Stimulated activated CD4-positive, alpha-beta T cell treated with anti-CD3 and anti-CD28 coated beads, Interleukin-1b, Interleukin-23, amount 100 ng/mL, for 1 hour (primary cell): ENCODE measurements around the gene RBP5.

ENCODE experiments used
- DNase-seq, 2 donors: peaks; one replicate each; pipeline ENCODE4 v3.0.0-alpha.2; 2020; ENCODE audit warnings: low read depth in 2 of 2

Gene RBP5

DNA sequence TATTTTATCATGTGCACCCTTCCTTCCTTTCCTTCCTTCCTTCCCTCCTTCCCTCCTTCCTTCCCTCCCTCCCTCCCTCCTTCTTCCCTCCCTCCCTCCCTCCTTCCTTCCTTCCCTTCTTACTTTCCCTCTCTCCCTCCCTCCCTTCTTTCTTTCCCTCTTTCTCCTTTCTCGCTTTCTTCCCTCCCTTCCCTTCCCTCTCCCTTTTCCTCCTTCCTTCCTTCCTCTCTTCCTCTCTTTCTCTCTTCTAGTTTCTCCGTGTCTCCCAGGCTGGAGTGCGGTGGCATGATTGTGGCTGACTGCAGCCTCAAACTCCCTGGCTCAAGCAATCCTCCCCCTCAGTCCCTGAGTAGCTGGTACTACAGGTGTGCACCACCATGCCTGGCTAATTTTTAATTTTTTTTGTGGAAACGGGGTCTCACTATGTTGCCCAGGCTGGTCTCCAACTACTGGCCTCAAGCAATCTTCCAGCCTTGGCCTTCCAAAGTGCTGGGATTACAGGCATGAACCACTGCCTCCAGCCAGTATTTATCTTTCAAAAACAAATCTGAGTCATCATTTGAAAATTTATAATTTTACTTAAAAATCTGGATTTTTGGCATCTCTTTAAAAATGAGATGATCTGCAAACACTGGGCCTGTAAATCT is 27.5 kb downstream of the RBP5 start:
- DNase-seq = no peak

DNA sequence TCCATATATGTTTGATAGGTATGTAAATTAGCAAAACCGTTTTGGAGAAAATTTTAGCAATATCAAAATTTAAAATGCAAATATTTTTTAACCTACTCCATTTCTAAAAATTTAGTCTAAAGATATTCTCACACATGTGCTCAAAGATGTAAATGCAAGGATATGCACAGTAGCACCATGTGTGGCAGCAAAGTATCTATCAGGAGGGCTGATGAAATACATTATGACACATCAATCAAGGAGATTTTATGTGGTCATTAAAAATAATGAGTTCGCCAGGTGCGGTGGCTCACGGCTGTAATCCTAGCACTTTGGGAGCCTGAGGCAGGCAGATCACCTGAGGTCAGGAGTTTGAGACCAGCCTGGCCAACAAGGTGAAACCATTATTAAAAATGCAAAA is 28.4 kb downstream of the RBP5 start:
- DNase-seq = no peak

DNA sequence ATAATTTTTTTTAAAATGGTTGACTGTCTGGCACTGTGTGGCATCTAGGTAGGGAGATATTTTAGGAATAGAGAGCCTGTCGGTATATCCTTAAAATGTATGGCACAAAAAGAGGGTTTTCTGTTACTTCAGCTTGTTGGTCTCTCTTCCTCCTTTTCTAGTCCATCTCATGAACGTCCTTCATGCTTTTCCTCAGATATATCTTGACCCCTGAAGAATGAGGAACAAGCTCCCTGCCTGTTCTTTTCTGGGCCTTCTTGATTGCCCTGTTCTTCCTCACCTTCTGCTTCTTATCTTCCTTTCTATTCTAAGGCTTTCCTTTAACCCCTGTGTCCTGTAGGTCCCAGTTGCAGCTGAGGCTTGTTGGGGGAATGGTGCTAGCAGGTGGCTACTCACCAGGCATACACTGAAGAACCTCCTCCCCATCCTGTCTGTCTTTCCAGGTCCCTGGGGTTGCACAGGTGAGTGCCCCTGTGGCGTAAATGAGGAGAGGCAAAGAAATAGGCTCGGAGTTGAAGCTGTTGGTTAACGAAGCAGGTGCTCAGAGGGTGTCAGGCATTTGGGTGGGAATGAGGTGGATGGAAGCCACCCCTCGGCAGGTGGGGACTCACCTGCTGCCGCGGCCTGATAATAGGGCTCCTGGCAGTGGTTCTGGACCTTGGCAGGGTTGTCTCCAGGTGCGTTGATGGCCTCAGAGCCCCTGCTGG is 29.2 kb downstream of the RBP5 start:
- DNase-seq = no peak

DNA sequence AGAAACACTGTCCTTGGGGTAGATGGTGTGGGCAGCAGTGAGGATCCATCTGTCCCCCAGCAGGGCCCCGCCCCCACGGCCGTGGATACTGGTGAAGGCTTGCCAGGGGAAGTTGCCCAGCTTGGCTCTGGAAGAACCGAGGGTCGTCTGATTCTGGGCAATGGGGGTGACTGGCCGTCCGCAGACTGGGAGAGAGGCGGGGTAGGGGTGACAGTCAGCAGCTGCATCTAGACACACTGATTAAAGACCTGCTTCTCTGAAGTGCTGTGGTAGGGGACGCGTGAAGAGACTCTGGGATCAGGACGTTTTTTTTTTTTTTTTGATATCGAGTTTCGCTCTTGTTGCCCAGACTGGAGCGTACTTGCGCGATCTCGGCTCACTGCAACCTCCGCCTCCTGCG is 31.7 kb downstream of the RBP5 start:
- no peak for DNase-seq

DNA sequence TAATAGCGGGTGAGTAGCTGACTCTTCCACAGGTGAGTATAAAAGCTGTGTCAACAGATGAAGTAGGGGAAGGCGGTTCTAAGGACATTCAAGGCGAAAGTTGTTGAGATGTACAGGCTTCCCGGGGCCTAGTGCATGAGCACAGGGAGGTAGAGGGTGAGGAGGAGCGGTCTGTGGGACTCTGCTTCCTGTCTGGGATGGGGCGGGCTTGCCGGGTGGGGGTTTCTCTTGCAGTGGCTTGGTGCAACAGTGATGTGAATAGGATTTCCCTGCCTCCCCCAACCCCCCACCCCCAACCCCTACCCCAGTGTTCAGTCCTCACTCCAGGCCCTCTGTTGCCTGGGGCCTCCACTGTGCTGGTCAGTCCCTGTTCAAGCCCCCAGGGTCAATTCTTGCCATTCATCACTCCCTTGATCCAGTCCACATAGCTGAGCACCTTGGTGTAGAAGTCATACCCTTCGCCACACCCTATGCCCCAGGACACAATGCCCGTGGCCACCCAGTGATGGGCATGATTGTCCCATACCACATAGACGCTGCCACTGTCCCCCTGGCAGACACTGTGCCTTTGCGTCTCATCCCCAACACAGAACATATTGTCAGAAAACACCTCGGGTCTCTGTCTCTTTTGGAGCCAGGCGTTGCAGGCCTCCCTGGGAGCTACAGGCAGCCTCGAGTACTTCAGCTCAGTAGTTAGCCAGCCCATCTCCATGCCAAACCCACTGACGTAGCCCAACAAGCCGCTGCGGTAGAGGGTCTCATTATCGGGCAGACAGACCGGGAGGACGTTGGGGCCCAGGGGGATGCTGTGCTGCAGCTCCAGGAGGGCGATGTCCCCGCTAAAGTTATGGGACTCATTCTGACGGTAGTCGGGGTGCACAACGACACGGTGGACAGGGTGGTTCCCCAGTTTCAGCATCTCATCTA is 32.4 kb downstream of the RBP5 start:
- DNase-seq = no peak

DNA sequence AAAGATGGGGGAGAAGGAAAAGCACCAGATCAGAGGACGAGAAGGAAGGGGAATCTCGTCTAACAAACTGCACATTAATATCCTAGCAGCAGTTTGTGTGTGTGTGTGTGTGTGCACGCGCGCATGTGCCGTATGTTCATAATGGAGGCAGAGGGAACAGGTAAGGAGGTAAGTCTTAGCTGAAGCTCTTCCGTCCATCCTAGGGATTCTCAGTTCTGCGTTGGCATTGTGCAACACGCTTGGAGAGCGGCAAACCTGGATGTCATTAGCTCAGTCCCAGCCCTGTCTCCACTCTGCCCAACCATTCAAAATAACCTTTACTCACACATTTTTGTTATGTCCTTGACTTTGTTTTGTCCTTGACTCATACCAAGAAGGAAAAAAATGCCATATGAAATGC is 34.8 kb downstream of the RBP5 start:
- no peak for DNase-seq

DNA sequence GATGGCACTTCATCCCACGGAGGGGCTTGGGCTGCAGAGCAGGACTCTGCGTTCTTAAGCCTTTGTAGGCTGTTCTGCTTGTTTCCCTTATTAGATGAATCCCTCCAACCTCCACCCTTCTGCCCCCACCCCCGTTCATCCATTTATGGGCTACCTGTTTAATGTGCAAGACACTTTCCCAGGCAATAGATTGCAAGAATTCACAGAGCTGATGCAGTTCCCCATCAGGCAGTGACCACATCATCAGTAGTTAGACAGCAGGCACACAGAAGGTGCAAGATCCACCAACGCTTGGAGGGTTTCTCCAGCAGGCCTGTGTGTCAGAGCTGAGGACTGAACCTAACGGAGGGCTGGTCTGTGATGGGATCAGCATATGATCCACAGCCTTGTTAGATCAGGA is 35.2 kb downstream of the RBP5 start:
- DNase-seq = no peak

DNA sequence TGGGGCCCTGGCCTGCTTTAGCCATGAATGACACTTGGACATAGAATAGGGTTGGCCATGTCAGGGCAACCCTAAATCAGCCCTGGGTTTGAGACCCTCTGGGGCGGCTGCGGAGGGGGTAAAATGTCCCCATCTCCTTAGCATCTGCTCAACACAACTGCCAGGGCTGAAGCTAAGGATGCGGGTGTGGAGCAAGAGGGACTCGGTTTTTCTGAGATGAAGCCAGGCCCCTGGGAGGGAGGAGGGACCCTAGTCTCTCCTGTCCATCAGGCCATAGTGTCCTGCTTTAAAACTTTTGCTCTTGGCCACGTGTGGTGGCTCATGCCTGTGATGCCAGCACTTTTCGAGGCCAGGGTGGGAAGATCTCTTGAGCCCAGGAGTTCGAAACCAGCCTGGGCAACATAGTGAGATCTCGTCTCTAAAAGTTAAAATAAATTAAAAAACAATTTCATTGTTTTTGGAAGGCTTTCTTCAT is 35.7 kb downstream of the RBP5 start:
- no peak for DNase-seq

DNA sequence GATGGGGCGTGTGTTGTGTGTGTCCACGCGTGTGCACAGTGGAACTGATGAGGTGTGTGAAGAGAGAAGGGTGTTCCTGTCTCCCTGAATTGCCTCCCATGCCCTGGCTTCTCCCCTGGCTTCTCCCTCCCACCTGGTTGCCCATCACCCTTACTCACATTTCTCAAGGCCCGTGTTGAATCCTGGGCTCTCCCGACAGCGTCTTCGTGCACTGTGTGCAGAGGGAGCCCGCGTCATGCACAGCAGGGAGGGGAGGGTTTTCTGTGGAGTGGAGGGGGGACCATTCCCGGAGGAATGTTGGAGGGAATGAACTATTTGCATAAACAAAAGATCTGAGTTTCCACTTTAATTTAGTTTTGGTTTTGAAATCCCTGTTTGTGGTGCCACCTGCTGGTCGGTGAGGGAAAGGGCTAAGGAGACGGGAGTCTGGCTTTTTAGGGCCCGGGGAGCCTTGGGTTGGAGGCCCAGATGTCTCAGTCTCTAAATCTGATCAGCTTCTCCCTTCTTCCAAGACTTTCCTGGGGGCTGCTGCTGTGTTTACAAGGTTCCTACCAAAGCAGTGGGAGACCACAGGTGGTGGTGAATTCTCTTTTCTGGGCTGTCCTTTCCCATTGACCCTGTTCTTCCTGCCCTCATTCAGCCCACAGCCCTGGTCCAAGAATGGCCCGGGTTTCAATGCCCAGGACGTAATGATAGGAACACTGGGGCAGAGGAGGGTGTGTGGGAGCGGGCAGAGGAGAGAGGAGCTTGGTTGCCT is 36.3 kb downstream of the RBP5 start, which contains the start of gene C1R:
C1R (minus strand) TSS at position 217 of the 757 bp plus-strand sequence; CDS start at position 160, 57 bp downstream.
- DNase-seq = peak; percentile 23 to 46

DNA sequence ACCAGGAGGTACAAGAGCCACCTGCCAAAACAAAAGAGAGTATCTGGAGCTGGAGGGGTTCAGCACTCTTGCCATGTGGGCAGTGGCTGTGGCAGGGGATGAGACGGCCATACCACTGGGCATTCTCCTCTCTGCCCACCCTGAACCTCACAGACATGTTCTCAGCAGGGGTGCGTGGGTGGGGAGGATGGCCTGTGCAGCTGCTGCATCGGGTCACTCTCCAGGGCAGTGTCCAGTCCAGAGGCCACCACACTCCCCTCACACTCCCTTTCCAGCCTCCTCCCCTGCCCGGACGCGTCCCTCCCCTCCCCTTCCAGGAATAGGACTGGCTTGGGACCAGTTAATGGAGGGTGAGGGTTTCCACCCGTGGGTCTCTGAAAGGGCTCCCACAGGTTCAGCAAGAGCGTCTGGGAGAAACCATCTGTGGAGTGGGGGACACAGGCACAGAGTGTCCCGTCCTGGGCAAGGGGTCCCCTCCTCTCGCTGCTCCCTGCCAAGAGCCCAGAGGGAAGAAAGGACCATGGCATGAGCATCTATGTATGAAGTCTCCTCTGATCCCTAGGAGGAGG is 36.9 kb downstream of the RBP5 start:
- no peak for DNase-seq

DNA sequence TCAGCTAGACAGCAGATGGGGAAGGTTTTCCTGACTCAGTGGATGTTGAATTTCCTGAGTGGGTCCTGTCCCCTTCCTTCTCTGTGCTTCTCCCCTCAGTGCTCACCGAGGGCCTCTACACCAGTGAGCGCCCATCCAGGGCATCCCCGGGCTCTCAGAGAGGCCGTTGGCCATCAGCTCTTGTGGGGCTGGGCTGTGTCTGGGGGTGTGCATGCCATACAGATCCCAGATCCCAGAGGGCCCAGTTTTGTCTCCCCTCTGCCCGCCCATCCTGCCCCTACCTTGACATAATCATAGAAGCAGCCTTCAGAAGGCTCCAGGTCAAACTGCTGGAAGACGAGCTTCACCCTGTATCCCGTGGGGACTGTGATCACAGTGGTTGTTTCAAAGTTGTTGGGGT is 37.5 kb downstream of the RBP5 start:
- DNase-seq = no peak

DNA sequence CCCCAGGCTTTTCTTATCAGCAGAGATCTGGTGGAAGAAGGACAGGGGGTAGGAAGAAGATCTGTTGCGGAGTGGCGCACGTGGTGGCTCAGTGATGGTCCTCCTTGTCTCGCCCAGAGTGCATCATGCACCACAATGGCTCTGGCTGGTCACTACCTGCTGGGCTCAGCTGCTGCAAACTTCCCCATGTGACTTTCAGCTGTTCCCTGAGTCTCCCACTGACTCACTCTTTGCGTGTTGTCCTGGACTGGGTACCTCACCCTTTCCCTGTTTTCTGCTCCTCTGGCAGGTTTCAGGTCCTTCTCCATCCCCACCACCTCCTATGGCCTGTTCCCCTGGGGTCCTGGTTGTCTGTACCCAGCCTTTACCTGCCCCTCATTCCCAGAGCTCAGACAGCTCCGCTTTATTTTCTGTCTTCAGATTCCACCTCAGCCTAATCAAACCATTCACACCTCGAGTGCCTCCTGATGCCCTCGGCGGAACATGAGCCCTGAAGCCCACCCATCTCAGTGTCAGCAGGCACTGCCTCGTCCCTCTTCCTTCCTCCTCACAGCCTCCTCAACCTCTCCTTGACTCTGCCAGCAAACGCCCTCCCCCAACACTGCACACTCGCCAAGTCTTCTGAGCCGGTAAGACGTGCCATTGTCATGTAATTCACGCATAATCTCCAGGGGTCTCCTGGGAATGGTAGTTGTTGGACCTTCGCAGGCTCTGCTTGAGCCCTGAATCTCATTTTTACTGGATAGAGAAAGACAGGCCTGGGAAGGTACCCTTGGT is 38.3 kb downstream of the RBP5 start:
- no peak for DNase-seq

DNA sequence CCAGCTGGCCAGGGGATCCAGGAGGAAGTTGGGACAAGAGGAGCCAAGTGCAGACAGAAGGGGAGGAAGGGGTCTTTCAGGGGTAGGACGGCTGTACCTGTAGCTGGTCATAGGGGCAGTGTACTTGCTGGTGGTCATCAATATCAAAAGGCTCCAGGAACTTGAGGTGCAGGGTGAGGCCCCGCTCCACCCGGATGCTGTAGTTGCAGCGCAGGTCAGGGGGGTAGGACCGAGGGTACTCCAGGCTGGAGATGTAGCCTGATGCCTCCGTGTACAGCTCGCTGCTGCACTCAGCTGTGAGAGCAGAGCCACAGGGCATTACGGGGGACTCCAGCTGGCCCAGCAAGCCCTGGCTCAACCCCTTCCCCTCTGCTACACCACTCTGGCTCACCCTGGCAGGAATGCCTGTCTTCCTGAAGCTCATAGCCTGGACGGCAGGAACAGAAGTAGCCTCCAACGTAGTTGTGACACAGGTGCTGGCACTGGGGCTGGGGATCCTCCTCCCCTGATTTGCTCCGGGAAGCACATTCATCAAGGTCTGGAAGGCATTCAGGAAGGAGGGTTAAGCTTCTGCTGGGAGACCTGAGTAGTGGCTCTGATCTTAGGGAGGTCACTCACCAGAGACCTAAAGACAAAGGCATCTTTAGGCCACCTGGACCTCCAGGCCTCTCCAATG is 39.4 kb downstream of the RBP5 start:
- DNase-seq = no peak

DNA sequence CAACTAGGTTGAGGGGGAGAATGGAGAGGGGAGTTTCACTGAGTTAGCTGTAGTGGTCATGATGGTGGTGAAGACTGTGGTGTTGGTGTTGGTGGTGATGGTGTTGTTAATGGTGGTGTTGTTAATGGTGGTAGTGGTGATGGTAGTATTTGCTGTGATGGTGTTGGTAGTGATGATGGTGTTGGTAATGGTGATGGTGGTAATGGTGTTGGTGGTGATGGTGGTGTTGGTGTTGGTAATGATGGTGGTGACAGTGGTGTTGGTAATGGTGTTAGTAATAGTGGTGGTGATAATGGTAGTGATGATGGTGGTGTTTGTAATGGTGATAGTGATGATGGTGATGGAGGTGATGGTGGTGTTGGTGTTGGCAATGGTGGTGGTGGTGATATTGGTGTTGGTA is 45.6 kb downstream of the RBP5 start:
- no peak for DNase-seq

DNA sequence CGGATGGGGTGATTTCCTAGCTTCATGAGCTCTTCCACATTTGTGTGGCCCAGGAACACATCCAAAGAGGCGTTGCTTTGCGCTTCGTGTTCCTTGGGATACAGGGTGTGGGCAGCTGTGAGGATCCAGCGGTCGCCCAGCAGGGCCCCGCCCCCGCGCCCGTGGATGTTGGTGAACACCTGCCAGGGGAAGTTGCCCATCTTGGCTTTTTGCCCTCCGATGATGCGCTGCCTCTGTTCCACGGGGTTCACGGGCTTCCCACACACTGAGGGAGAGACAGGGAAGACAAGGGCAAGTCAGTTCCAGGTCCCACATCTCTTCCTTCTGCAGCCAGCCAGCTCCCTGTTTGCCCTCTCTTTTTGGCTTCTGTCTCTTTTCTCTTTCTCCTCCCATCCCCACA is 47.7 kb downstream of the RBP5 start:
- DNase-seq = no peak

DNA sequence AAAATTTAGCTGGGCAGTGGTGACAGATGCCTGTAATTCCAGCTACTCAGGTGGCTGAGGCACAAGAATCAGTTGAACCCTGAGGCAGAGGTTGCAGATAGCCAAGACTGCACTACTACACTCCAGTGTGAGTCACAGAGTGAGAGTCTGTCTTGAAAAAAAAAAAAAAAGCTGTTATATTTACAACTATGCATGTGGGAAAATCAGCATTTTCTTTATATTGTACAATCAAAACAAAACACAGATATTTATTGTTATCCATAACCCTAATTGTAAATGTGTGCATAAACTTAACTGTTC is 48.9 kb downstream of the RBP5 start:
- no peak for DNase-seq

DNA sequence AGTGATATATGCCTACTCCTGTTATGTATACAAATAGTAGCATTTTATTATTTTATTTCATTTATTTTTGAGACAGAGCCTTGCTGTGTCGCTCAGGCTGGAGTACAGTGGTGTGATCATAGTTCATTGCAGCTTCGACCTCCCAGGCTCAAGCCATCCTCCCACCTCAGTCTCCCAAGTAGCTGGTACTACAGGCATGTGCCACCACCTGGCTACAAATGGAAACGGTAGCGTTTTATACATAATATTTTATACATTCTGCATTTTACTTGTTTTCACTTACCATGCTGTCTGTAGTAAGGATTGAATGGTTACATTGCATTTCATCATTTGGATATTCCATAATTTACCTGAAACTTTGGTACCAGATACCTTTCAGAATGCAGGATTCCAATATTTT is 50.5 kb downstream of the RBP5 start:
- DNase-seq = no peak

DNA sequence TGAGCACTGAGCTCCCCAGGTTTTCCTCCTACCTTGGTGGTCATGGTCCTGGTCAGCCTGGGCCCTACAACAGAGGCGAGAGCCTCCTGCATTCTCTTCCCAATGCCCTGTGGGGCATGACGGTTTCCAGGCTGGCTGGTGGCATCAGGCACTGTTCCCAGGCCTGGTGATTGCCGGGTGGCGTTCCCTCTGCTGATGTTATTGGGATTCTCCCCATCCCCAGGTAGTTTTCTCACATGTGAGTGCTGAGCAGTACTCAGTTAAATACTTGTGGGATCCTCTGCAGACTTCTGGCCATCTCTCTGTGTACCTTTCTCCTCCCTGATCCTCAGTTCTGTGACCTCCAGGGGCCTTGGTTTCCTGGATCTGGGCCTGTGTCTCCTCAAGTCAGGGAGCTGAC is 52.2 kb downstream of the RBP5 start:
- no peak for DNase-seq

DNA sequence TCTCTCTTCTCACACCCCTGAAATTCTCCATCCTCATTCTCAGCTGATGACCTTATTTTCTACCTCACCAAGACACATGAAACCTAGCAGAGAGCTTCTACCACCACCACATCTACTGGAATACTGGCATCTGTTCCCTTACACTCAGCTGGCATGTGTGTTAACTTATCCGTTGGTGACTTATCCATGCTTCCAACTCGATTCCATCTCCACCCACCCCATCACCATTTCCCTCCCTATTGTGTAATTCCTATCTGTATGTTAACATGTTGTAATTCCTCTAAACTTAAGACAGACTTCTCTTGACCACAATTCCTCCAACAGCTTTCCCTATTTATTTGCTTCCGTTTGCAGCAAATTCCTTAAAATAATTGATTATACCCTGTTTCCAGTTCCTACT is 52.8 kb downstream of the RBP5 start:
- no peak for DNase-seq

DNA sequence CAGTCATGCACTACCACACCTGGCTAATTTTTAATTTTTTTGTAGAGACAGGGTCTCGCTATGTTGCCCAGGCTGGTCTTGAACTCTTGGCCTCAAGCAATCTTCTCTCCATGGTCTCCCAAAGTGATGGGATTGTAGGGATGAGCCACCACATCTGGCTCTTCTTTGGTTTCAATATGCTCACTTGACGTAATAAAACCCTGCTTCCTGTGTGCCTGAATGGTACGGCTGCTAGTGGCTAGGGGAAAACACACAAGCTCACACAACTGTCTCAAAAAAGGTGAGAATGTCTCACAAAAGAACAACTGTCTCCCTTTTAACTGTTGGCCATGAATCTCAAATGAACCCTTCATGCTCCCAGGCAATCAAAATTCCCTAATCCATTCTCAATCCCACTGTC is 53.2 kb downstream of the RBP5 start:
- no peak for DNase-seq
